Measurements from ENCODE around the gene TK2.

TK2 gene

GRCh38 chr16:66481943-66482390 lies 68.0 kb downstream of the TK2 start:
- no peak for DNase-seq (ENCODE audit: low spot score)

GRCh38 chr16:66481081-66481942 lies 68.6 kb downstream of the TK2 start:
- no peak for DNase-seq (ENCODE audit: low spot score)

- DNase-seq (ENCODE audit: low spot score) = no peak
These were observed 69.4 kb downstream of the TK2 start for GRCh38 chr16:66480265-66481080.

GRCh38 chr16:66479661-66480264 lies 70.2 kb downstream of the TK2 start:
- DNase-seq (ENCODE audit: low spot score) = no peak

GRCh38 chr16:66478733-66479511 lies 71.0 kb downstream of the TK2 start:
- peak; percentile 83 for DNase-seq (ENCODE audit: low spot score)

- no peak for DNase-seq (ENCODE audit: low spot score)
These were observed 72.8 kb downstream of the TK2 start for GRCh38 chr16:66477028-66477515.

- DNase-seq (ENCODE audit: low spot score) = peak; percentile 33
These were observed 73.4 kb downstream of the TK2 start for GRCh38 chr16:66476328-66477027.

GRCh38 chr16:66475232-66475631 lies 74.7 kb downstream of the TK2 start:
- no peak for DNase-seq (ENCODE audit: low spot score)

GRCh38 chr16:66474750-66475199 lies 75.1 kb downstream of the TK2 start:
- peak; percentile 78 for DNase-seq (ENCODE audit: low spot score)

- no peak for DNase-seq (ENCODE audit: low spot score)
These were observed 76.0 kb downstream of the TK2 start for GRCh38 chr16:66473654-66474519.

GRCh38 chr16:66473051-66473571 lies 76.8 kb downstream of the TK2 start:
- no peak for DNase-seq (ENCODE audit: low spot score)

GRCh38 chr16:66471716-66472393 lies 78.1 kb downstream of the TK2 start:
- no peak for DNase-seq (ENCODE audit: low spot score)

GRCh38 chr16:66471264-66471663 lies 78.7 kb downstream of the TK2 start:
- no peak for DNase-seq (ENCODE audit: low spot score)

- no peak for DNase-seq (ENCODE audit: low spot score)
These were observed 79.4 kb downstream of the TK2 start for GRCh38 chr16:66470556-66470955.

GRCh38 chr16:66469947-66470546 lies 79.9 kb downstream of the TK2 start:
- no peak for DNase-seq (ENCODE audit: low spot score)

- DNase-seq (ENCODE audit: low spot score) = no peak
These were observed 80.5 kb downstream of the TK2 start for GRCh38 chr16:66469291-66469946.

GRCh38 chr16:66468321-66468965 lies 81.5 kb downstream of the TK2 start:
- no peak for DNase-seq (ENCODE audit: low spot score)

GRCh38 chr16:66467611-66468010 lies 82.3 kb downstream of the TK2 start:
- no peak for DNase-seq (ENCODE audit: low spot score)

Data from CD4-positive, alpha-beta T cell treated with Interleukin-15 for 4 hours (primary cell).